GM21786 (cell line): ENCODE results near the gene IL10RB.
A peak's percentile ranks its signal among the peaks of the same experiment; 100 is the strongest.

Source experiments
- ATAC-seq: cut with Tn5 transposase; IDR thresholded peaks from one replicate; pipeline ENCODE4 v1.9.1; 2021; ENCODE audit not compliant: unreplicated experiment

IL10RB gene

DNA sequence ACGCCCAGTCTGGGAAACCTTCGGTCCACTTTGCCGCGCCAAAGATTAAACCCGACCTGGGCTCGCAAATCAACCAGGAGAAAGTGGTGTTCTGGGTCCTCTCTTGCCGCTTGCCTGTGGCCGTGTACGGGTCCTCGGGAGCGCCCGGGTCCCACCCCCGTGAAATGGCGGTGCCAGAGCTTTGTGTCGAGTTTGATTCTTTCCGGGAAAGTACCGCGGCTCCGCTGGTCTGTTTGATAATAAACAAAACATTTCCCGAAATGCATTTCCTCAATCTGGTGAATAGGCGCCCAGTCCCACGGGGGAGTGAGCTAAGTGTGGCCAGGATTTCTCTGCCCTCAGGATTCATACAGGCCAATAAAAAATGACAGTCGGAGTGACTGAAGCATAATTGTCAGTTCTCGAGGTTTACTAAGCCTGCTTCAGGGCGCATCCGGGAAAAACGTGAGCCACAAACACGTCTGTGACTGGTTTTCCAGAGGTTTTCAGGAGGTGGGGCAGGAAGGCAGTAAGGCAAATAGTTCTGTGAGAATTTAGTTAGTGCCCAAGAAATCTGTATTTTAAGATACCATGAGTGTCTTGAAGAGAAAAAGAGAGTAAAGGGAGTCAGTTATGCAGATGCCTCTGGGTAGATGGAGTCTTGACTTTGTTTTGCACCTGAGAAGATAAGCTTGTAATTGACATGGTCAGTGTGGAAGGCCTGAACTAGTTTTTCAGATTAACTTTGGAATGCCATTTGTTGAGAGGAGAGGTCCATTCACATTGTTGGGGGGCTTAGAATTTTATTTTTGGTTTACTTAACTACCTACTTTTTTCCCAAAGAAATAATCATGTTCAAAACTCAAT, 59.3 kb downstream of the IL10RB start:
- peak; percentile 28 for ATAC-seq

DNA sequence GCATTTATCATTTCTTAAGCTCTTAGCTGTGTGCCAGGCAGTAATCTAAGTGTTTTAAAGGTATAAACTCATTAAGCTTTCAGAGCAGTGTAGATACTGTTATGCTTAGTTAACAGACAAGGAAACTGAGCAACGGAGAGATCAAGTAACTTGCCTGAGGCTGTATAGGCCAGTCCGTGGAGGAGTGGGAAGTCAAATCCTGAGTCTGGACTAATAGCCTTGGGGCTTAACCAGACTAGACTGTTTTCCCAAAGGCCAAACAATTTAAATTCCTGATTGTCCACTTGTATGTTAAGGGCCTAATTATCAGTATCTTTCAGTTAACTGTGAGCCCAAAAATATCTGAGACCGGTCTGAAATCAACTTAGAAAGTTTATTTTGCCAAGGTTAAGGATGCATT, 61.2 kb downstream of the IL10RB start:
- no peak for ATAC-seq

- ATAC-seq = no peak
These were observed 61.7 kb downstream of the IL10RB start for GRCh38 chr21:33327792-33328433.

DNA sequence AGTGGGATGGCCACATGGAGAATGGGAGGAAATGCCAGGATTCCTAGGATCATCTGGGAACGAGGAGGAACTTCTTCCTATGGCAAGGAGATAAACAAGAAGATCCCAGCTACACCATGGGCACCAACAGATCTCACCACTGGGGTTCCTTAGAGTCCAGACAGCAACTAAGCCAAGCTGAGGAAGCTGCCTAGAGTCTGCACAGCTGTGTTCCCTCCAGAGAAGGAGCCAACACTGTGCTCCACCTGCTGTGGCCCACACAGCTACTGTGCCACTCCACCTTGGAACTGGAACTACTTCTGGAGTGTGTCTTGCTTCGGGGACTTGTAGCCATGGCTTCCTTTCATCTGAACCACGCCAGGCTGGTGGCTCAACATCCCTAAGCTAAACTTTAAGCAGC, 64.6 kb downstream of the IL10RB start:
- ATAC-seq = no peak

DNA sequence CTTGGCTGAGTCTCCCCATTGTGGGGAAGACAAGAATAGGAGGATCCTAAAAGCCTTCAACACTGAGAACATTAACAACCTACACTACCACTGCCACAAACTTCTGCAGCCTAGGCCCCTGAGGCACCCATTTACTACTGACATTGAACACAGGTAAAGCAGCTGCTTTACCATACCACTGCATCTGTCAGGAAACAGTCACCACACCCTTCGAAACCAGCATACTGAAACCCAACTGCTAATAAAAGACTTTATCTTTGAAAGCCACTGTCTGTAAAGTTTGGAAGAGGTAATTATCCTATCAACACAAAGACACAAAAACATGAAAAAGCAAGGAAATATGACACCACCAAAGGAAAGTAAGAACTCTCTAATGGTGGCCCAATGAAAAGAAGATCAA, 66.0 kb downstream of the IL10RB start:
- peak; percentile 73 for ATAC-seq

DNA sequence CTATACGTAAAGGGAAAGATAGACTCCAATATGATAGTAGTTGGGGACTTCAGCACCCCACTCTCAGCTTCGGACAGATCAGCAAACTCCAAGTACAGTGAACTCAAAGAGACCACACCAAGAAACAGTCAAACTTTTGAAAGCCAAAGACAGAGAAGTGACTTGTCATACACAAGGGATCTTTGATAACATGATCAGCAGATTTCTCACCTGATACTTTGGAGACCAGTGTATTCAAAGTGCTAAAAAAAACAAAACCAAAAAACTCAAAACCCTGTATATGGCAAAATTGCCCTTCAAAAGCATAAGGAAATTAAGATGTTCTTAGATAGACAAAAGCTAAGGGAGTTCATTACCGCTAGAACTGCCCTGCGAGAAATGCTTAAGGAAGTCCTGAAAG, 68.0 kb downstream of the IL10RB start:
- ATAC-seq = no peak

- no peak for ATAC-seq
These were observed 68.7 kb downstream of the IL10RB start for GRCh38 chr21:33334824-33335223.

- ATAC-seq = no peak
These were observed 73.0 kb downstream of the IL10RB start for GRCh38 chr21:33339135-33339534.

DNA sequence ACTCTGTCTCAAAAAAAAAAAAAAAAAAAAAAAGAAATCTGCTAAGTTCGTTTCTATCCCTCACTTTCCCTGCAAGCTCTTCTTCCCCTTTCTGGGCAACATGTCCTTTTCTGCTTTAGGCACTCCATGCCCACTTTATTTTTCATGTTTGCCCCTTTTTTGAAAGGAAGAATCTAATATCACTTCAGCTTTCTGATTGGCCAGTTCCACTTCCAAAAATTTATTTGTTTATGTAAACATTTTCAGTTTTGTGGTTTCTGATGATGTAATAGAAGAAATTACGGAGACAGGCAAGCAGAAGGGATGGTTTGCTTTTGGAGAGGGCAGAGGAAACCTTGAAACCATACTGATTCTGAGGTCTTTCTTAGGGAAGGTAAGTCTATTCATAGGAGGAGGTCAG, 73.8 kb downstream of the IL10RB start:
- no peak for ATAC-seq

DNA sequence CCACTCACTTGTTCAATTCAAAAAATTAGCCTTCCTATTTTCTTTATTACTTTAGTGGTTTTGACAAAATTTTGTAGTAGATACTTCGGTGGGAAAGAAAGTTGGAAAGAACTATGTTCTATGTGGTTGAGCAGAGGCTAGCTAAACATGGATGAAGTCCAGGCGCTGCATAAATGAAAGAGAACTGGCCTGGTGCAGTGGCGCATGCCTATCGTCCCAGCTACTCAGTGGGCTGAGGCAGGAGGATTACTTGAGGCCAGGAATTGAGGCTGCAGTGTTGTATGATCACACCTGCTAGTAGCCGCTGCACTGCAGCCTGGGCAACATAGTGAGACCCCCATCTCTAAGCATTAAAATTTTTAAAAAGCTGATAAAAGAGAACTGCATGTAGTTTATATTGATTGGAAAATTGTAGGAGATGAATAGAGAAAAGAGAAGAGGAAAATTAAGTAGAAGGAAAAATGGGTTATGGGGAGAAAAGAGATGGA, 79.6 kb downstream of the IL10RB start:
- ATAC-seq = no peak
